Hepatocyte (in vitro differentiated cells): ENCODE measurements around the gene WDR91. TPM values are rescaled to one million over a fixed set of nuclear protein-coding genes. Genes with fewer than 3 reads are reported as not detected.
A peak's percentile ranks its signal among the peaks of the same experiment; 100 is the strongest.
"Not testable (repeated sequence)": the region's sequence is repeated elsewhere in the genome, so short reads cannot be mapped to it uniquely, and the experiment has no call there.

Experiments
- DNase-seq: peaks from one replicate; pipeline ENCODE4 v3.0.0-alpha.2; 2016; ENCODE audit warnings: low spot score
- H2AFZ ChIP-seq: fragments of 200-600 bp; sonication (generic); 2 replicates; pipeline ENCODE4 v1.6.0; 2016; ENCODE audit warnings: antibody characterized with exemption, mild to moderate bottlenecking
- H3K27ac ChIP-seq: fragments of 200-600 bp; sonication (generic); 2 replicates; pipeline ENCODE4 v1.5.1; 2016; ENCODE audit warnings: mild to moderate bottlenecking
- H3K27me3 ChIP-seq: fragments of 200-600 bp; sonication (generic); 2 replicates; pipeline ENCODE4 v1.6.1; 2016
- H3K36me3 ChIP-seq: fragments of 200-600 bp; sonication (generic); replicated peaks from 2 replicates; pipeline ENCODE4 v1.5.1; 2016; ENCODE audit warnings: low read depth; ENCODE audit not compliant: insufficient read depth
- H3K4me1 ChIP-seq: fragments of 200-600 bp; sonication (generic); 2 replicates; pipeline ENCODE4 v1.5.1; 2016; ENCODE audit warnings: mild to moderate bottlenecking, moderate library complexity; ENCODE audit not compliant: insufficient read depth
- H3K4me2 ChIP-seq: fragments of 200-600 bp; sonication (generic); 2 replicates; pipeline ENCODE4 v1.6.0; 2016
- H3K4me3 ChIP-seq: fragments of 200-600 bp; sonication (generic); 2 replicates; pipeline ENCODE4 v1.5.1; 2016; ENCODE audit warnings: mild to moderate bottlenecking
- H3K79me2 ChIP-seq: fragments of 200-600 bp; sonication (generic); 2 replicates; pipeline ENCODE4 v1.6.0; 2017; ENCODE audit warnings: mild to moderate bottlenecking
- H3K9me2 ChIP-seq: fragments of 200-600 bp; sonication (generic); replicated peaks from 2 replicates; pipeline ENCODE4 v1.6.0; 2017; ENCODE audit warnings: mild to moderate bottlenecking; ENCODE audit not compliant: insufficient read depth
- H3K9me3 ChIP-seq: fragments of 200-600 bp; sonication (generic); 2 replicates; pipeline ENCODE4 v1.5.1; 2016; ENCODE audit warnings: low read depth, mild to moderate bottlenecking
- H4K20me1 ChIP-seq: fragments of 200-600 bp; sonication (generic); 2 replicates; pipeline ENCODE4 v1.6.0; 2016; ENCODE audit warnings: mild to moderate bottlenecking; ENCODE audit not compliant: insufficient read depth, poor library complexity, severe bottlenecking
- CTCF ChIP-seq: fragments of 200-600 bp; sonication (generic); IDR thresholded peaks from 2 replicates; pipeline ENCODE4 v1.5.1; 2016; ENCODE audit warnings: antibody characterized with exemption, mild to moderate bottlenecking; ENCODE audit not compliant: poor library complexity
- EZH2 ChIP-seq: fragments of 200-600 bp; sonication (generic); IDR thresholded peaks from 2 replicates; pipeline ENCODE4 v1.6.1; 2016; ENCODE audit warnings: antibody characterized with exemption, mild to moderate bottlenecking, borderline replicate concordance
- EZH2phosphoT487 ChIP-seq: fragments of 200-600 bp; sonication (generic); IDR thresholded peaks from one replicate; pipeline ENCODE4 v1.6.1; 2018; ENCODE audit warnings: antibody characterized with exemption, mild to moderate bottlenecking, low read depth, moderate library complexity; ENCODE audit not compliant: unreplicated experiment, severe bottlenecking
- WGBS: methylation state at CpG from one replicate; pipeline ENCODE4 v1.1.6; 2016; ENCODE audit warnings: low lambda C conversion rate; ENCODE audit errors: missing lambda C conversion rate; 5-methylcytosine and 5-hydroxymethylcytosine counted together
- polyA plus RNA-seq: library from polyadenylated mRNA; unstranded; fragments of >200 nt; fragmentation: Nextera tagmentation; extraction: Ambion mirVana; gene quantifications from 2 replicates; pipeline ENCODE4 v1.2.1, GENCODE V29; 2016
- total RNA-seq: library from RNA; depleted of rRNA; stranded (reverse); fragments of >200 nt; gene quantifications from 2 replicates; pipeline ENCODE4 v1.2.3, GENCODE V29; 2014

Gene WDR91
- total and polyA plus RNA-seq, 2 experiments from 2014 or later: 8.0 to 8.2 TPM

- no peak for TF ChIP-seq EZH2phosphoT487
- no peak for TF ChIP-seq CTCF
- TF ChIP-seq EZH2: no peak
- WGBS: 89% methylated on average over 4 of the region's 4 CpGs
- no peaks in the 10 kb centered on the region for H3K36me3 ChIP-seq
- no peak overlapping the region for H3K4me3 ChIP-seq
- H3K9me2 ChIP-seq: no peaks in the 10 kb centered on the region
- H3K9me3 ChIP-seq: no peaks in the 10 kb centered on the region
- no peaks in the 10 kb centered on the region for H4K20me1 ChIP-seq
- H3K4me2 ChIP-seq: no peak overlapping the region
- H3K27ac ChIP-seq: no peak overlapping the region
- no peak overlapping the region for H2AFZ ChIP-seq
- H3K79me2 ChIP-seq: no peaks in the 10 kb centered on the region
- DNase-seq: no peak
- no peaks in the 10 kb centered on the region for H3K4me1 ChIP-seq
- H3K27me3 ChIP-seq: no peaks in the 10 kb centered on the region
Measured at GRCh38 chr7:135215180-135215579, 3.9 kb upstream of the WDR91 start.

GRCh38 chr7:135213831-135214230 lies 2.5 kb upstream of the WDR91 start:
- no peak overlapping the region for H3K4me3 ChIP-seq
- H3K36me3 ChIP-seq: no peaks in the 10 kb centered on the region
- H3K4me2 ChIP-seq: no peak overlapping the region
- TF ChIP-seq EZH2phosphoT487 (no peak), CTCF (no peak), EZH2 (no peak)
- no peak for DNase-seq
- no peaks in the 10 kb centered on the region for H3K27me3 ChIP-seq
- WGBS: 24% methylated on average over 2 of the region's 2 CpGs
- H3K79me2 ChIP-seq: peaks cover 8% of the 10 kb centered on the region
- H3K9me3 ChIP-seq: no peaks in the 10 kb centered on the region
- H3K9me2 ChIP-seq: no peaks in the 10 kb centered on the region
- no peaks in the 10 kb centered on the region for H4K20me1 ChIP-seq
- no peaks in the 10 kb centered on the region for H3K4me1 ChIP-seq
- H2AFZ ChIP-seq: no peak overlapping the region
- no peak overlapping the region for H3K27ac ChIP-seq

- Histone ChIP-seq H3K4me2 (peak overlapping the region; percentile 92), H3K27ac (peak overlapping the region; percentile 71), H2AFZ (peak overlapping the region; percentile 89), H3K4me1 (peaks cover 11% of the 10 kb centered on the region), H3K4me3 (peak overlapping the region; percentile 72)
- H3K9me2 ChIP-seq, H3K36me3 ChIP-seq, H3K79me2 ChIP-seq, H3K27me3 ChIP-seq, DNase-seq, H3K9me3 ChIP-seq, H4K20me1 ChIP-seq: not testable (repeated sequence)
- WGBS: 56% methylated on average over 24 of the region's 30 CpGs
Measured at GRCh38 chr7:135211946-135212685, 790 bp upstream of the WDR91 start.

GRCh38 chr7:135210888-135211178 lies 493 bp downstream of the WDR91 start:
- DNase-seq: no peak
- Histone ChIP-seq H3K9me3 (no peaks in the 10 kb centered on the region), H2AFZ (peak overlapping the region; percentile 91)

More at GRCh38 chr7:135210888-135211178, 493 bp downstream of the WDR91 start:
- peaks cover 11% of the 10 kb centered on the region for H3K4me1 ChIP-seq
- H3K27me3 ChIP-seq: no peaks in the 10 kb centered on the region
- TF ChIP-seq CTCF: no peak
- TF ChIP-seq EZH2: no peak
- H3K4me2 ChIP-seq: peak overlapping the region; percentile 84
- peak overlapping the region; percentile 81 for H3K4me3 ChIP-seq
- H3K9me2 ChIP-seq: no peaks in the 10 kb centered on the region
- WGBS: 2% methylated on average over 13 of the region's 13 CpGs
- peak overlapping the region; percentile 86 for H3K27ac ChIP-seq
- H4K20me1 ChIP-seq: no peaks in the 10 kb centered on the region
- no peaks in the 10 kb centered on the region for H3K36me3 ChIP-seq
- peaks cover 8% of the 10 kb centered on the region for H3K79me2 ChIP-seq
